Ishikawa (cell line): ENCODE measurements around the gene EBPL.

Source experiments
- CEBPB ChIP-seq: IDR thresholded peaks from 2 replicates; pipeline ENCODE4 v1.6.1; 2012
- CREB1 ChIP-seq: IDR thresholded peaks from 2 replicates; pipeline ENCODE4 v1.6.1; 2012; ENCODE audit warnings: low read depth
- EGR1 ChIP-seq: IDR thresholded peaks from 2 replicates; pipeline ENCODE4 v1.6.1; 2012
- EP300 ChIP-seq: IDR thresholded peaks from 2 replicates; pipeline ENCODE4 v1.6.1; 2012; ENCODE audit warnings: borderline replicate concordance
- FOXM1 ChIP-seq: IDR thresholded peaks from 2 replicates; pipeline ENCODE4 v1.6.1; 2012; ENCODE audit warnings: low read depth, borderline replicate concordance
- MAX ChIP-seq: IDR thresholded peaks from 2 replicates; pipeline ENCODE4 v1.6.1; 2012
- NFIC ChIP-seq: IDR thresholded peaks from 2 replicates; pipeline ENCODE4 v1.6.1; 2012
- RAD21 ChIP-seq: IDR thresholded peaks from 2 replicates; pipeline ENCODE4 v1.6.1; 2012; ENCODE audit warnings: low read depth
- TAF1 ChIP-seq: IDR thresholded peaks from 2 replicates; pipeline ENCODE4 v1.6.1; 2012; ENCODE audit warnings: low read depth, mild to moderate bottlenecking
- TCF12 ChIP-seq: IDR thresholded peaks from 2 replicates; pipeline ENCODE4 v1.6.1; 2012; ENCODE audit warnings: low read depth
- TEAD4 ChIP-seq: IDR thresholded peaks from 2 replicates; pipeline ENCODE4 v1.6.1; 2012
- USF1 ChIP-seq: IDR thresholded peaks from 2 replicates; pipeline ENCODE4 v1.6.1; 2012
- YY1 ChIP-seq: IDR thresholded peaks from 2 replicates; pipeline ENCODE4 v1.6.1; 2012; ENCODE audit warnings: low read depth
- ZBTB7A ChIP-seq: IDR thresholded peaks from 2 replicates; pipeline ENCODE4 v1.6.1; 2012; ENCODE audit warnings: low read depth
- TF ChIP-seq, protein P1 (sequence below): IDR thresholded peaks from 2 replicates; pipeline ENCODE4 v1.6.1; 2012; ENCODE audit warnings: low read depth, mild to moderate bottlenecking

The EBPL gene

GRCh38 chr13:49694446-49694845 lies 3.2 kb upstream of the EBPL start:
- TF ChIP-seq CEBPB = no peak

DNA sequence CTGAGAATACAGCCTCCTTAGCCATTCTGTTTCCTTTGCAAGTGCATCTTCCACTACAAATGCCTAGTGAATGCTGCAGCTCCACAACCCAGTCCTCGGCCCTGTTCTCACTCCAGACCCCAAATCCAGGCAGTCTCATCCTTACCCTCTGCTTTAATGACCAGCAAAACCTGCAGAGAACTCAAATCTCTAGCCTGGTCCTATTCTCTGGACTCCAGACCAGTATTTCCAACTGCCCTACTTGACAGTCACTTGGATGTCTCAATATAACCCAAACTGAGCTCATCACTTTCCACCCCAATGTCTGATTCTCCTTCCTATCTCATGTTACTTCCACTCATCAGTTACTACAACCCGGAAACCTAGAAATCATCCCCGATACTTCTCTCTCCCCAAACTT lies 2.6 kb upstream of the EBPL start:
- TF ChIP-seq TAF1 (no peak), CEBPB (no peak), TEAD4 (no peak), TCF12 (no peak), NFIC (no peak), YY1 (no peak), ZBTB7A (no peak), CREB1 (no peak), FOXM1 (no peak), USF1 (no peak), EP300 (no peak), EGR1 (no peak), RAD21 (no peak), MAX (no peak)
- TF ChIP-seq, protein P1, sequence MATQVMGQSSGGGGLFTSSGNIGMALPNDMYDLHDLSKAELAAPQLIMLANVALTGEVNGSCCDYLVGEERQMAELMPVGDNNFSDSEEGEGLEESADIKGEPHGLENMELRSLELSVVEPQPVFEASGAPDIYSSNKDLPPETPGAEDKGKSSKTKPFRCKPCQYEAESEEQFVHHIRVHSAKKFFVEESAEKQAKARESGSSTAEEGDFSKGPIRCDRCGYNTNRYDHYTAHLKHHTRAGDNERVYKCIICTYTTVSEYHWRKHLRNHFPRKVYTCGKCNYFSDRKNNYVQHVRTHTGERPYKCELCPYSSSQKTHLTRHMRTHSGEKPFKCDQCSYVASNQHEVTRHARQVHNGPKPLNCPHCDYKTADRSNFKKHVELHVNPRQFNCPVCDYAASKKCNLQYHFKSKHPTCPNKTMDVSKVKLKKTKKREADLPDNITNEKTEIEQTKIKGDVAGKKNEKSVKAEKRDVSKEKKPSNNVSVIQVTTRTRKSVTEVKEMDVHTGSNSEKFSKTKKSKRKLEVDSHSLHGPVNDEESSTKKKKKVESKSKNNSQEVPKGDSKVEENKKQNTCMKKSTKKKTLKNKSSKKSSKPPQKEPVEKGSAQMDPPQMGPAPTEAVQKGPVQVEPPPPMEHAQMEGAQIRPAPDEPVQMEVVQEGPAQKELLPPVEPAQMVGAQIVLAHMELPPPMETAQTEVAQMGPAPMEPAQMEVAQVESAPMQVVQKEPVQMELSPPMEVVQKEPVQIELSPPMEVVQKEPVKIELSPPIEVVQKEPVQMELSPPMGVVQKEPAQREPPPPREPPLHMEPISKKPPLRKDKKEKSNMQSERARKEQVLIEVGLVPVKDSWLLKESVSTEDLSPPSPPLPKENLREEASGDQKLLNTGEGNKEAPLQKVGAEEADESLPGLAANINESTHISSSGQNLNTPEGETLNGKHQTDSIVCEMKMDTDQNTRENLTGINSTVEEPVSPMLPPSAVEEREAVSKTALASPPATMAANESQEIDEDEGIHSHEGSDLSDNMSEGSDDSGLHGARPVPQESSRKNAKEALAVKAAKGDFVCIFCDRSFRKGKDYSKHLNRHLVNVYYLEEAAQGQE = no peak

- TF ChIP-seq USF1 (no peak), FOXM1 (no peak), TEAD4 (no peak), CREB1 (no peak), MAX (no peak), TCF12 (no peak), CEBPB (no peak), RAD21 (no peak), EGR1 (no peak), EP300 (no peak), YY1 (no peak), ZBTB7A (no peak), NFIC (no peak), TAF1 (no peak)
- TF ChIP-seq, protein P1 = no peak
Measured at GRCh38 chr13:49693191-49693733, 2.0 kb upstream of the EBPL start.

DNA sequence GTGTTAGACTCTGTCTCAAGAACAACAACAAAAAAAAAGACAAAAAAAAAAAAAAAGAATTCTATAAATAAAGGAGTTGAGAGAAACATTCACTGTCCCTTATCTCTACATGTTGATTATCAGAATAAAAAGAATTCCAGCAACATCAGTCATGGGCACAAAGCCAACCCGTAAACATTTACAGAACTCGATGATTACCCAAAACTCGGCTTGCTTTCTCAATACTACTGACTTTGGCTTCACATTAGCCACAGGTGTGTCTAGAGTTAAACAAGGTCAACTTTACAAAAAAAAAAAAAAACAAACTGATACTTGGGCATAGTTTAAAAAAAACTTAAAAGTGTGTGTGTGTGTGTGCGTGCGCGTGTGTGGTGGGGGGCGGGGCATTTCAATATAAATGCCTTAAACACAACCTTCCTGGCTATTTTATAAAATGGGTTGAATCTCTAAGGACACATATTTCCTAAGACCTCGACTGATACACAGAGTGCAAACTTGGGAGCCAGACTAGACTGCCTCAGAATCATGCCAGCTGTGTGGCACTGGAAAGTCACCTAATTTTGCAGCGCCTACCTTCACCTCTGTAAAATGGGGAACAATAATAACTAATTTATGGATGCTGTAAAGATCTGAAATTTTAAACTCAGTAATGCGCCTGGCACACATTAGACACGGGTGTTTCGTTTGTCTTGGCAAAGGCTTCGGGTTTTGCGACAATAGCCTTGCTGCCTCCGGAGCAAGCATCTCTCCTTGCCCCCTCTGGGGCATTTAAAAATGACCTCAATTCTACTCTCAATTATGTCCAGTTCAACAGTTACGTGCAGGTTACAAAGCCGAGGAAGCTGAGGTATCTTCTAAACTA lies 922 bp downstream of the EBPL start:
- TF ChIP-seq NFIC = 0 out of 2 replicates have a peak, but pooled peaks have one; percentile 26
- no peak for TF ChIP-seq CEBPB

GRCh38 chr13:49683489-49683888 lies 7.8 kb downstream of the EBPL start:
- TF ChIP-seq MAX = no peak

- TF ChIP-seq CEBPB (no peak), USF1 (no peak), CREB1 (no peak), NFIC (no peak), TEAD4 (no peak), YY1 (no peak), TCF12 (no peak), ZBTB7A (no peak), FOXM1 (no peak), MAX (no peak), EP300 (no peak), TAF1 (no peak), EGR1 (no peak), RAD21 (no peak)
Measured at GRCh38 chr13:49681842-49682435, 9.3 kb downstream of the EBPL start.
